Erythroblast (primary cell): Measurements from ENCODE around the gene MED12L.

Experiments
- GATA1 ChIP-seq: IDR thresholded peaks from 2 replicates; pipeline ENCODE4 v1.6.1; 2011; ENCODE audit warnings: low read depth, mild to moderate bottlenecking, control low read depth, low read length, moderate library complexity
- POLR2A ChIP-seq: IDR thresholded peaks from 2 replicates; pipeline ENCODE4 v1.6.1; 2011; ENCODE audit warnings: mild to moderate bottlenecking, low read length

DNA sequence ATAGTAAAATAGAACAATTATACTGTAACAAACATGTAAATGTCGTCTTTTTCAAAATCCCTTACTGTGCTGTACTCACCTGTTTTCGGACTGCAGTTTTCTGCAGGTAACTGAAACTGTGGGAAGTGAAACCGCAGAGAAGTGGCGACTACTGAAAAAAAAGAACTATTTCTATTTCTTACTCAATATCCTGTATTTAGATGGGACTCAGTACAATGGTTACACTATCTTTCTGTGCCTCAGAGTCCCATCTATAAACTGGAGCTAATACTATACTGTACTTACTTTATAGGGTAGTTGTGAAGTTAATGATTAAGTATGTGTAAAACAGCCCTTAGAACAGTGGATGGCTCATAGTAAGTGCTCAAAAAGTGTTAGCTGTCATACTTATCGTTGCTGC is 313.4 kb downstream of the MED12L start:
- TF ChIP-seq POLR2A (no peak), GATA1 (no peak)
